ENCODE results near the gene SAA4.

DNA sequence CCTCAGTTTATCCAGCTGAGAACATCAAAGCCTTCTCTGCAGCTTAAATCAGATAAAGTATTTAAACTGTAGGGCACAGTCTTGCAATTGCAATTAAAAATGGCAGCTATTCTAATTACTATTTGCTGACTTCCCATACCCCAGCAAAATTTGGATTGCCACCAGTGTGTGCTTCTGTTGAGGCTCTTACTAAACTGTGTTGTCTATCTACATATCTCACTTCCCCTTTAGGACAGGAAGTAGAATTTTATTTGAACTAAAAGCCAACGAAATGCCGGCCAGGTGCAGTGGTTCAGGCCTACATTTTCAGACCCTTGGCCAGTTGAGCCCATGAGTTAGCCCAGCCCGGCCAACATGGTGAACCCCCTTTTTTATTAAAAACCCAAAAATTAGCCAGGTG lies 7.1 kb downstream of the SAA4 start:
- TF ChIP-seq, protein P1, sequence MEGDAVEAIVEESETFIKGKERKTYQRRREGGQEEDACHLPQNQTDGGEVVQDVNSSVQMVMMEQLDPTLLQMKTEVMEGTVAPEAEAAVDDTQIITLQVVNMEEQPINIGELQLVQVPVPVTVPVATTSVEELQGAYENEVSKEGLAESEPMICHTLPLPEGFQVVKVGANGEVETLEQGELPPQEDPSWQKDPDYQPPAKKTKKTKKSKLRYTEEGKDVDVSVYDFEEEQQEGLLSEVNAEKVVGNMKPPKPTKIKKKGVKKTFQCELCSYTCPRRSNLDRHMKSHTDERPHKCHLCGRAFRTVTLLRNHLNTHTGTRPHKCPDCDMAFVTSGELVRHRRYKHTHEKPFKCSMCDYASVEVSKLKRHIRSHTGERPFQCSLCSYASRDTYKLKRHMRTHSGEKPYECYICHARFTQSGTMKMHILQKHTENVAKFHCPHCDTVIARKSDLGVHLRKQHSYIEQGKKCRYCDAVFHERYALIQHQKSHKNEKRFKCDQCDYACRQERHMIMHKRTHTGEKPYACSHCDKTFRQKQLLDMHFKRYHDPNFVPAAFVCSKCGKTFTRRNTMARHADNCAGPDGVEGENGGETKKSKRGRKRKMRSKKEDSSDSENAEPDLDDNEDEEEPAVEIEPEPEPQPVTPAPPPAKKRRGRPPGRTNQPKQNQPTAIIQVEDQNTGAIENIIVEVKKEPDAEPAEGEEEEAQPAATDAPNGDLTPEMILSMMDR (conservative IDR thresholded peaks at IDR 0.05), result no peak
- TF ChIP-seq EZH2 (IDR thresholded peaks at IDR 0.05; ENCODE audit: low read depth), result no peak
